Heart right ventricle (tissue), 16 donors: ENCODE measurements around the gene USP5. TPM values are rescaled to one million over a fixed set of nuclear protein-coding genes. Genes with fewer than 3 reads are reported as not detected.
A peak's percentile ranks its signal among the peaks of the same experiment; 100 is the strongest.

Experiments used
- ATAC-seq, 8 donors: fragments of 200-7000 bp; cut with Tn5 transposase; one replicate each; pipeline ENCODE4 v1.9.1; 2020; ENCODE audit warnings: mild to moderate bottlenecking in 8 of 8, moderate library complexity in 8 of 8, moderate number of reproducible peaks in 1 of 8
- DNase-seq, 2 donors: peaks; one replicate each; pipeline ENCODE4 v3.0.0-alpha.2; 2020
- H3K27ac ChIP-seq, 10 donors: fragments of 200-600 bp; sonication (generic) in 2 of 10; one replicate each; pipeline versions ENCODE4 v1.5.0 to v1.8.0; 2020 to 2022; ENCODE audit warnings: mild to moderate bottlenecking in 3 of 10
- H3K27me3 ChIP-seq, 7 donors: fragments of 200-600 bp; one replicate each; pipeline ENCODE4 v1.8.0; 2021 to 2022; ENCODE audit warnings: mild to moderate bottlenecking in 2 of 7
- H3K36me3 ChIP-seq, 9 donors: fragments of 200-600 bp; sonication (generic) in 1 of 9; one replicate each; pipeline versions ENCODE4 v1.5.0 to v1.8.0; 2020 to 2022; ENCODE audit warnings: mild to moderate bottlenecking in 2 of 9
- H3K4me1 ChIP-seq, 9 donors: fragments of 200-600 bp; sonication (generic) in 1 of 9; one replicate each; pipeline versions ENCODE4 v1.5.0 to v1.8.0; 2020 to 2022; ENCODE audit warnings: mild to moderate bottlenecking in 4 of 9
- H3K4me3 ChIP-seq, 10 donors: fragments of 200-600 bp; sonication (generic) in 2 of 10; one replicate each; pipeline versions ENCODE4 v1.5.0 to v1.8.0; 2020 to 2022; ENCODE audit warnings: mild to moderate bottlenecking in 7 of 10, moderate library complexity in 2 of 10
- H3K9me3 ChIP-seq, 11 donors: fragments of 200-600 bp in 10 of 11; sonication (generic) in 2 of 11; one replicate each; pipeline versions ENCODE4 v1.5.0 to v1.8.0; 2013 to 2022; ENCODE audit warnings: mild to moderate bottlenecking in 2 of 11, control low read depth in 1 of 11, moderate library complexity in 1 of 11
- WGBS, 2 donors: extraction: QIAGEN DNeasy Blood & Tissue Kit; methylation state at CpG; one replicate each; pipeline ENCODE4 v1.1.7; 2013; ENCODE audit warnings: inconsistent platforms in 1 of 2; 5-methylcytosine and 5-hydroxymethylcytosine counted together
- intact Hi-C, 10 donors: fragments of 100-400 bp; cut with DNase I; formaldehyde crosslinking; loops; one replicate each; pipeline versions ENCODE4 v1.11.1 to v1.14.2; 2022
- polyA plus RNA-seq, 2 donors: library from polyadenylated mRNA; stranded (reverse); fragments of 200-250 nt; gene quantifications; one replicate each; pipeline ENCODE4 v1.2.3, GENCODE V29; 2013
- total RNA-seq, 10 donors: library from RNA; stranded (reverse); fragmentation: NEBNext Ultra II Directional in 3 of 10; extraction: Animal tissue kit (Norgen Biotek cat#: 25700) in 3 of 10; gene quantifications; one replicate each; pipeline versions ENCODE4 v1.2.1 to v1.2.4, GENCODE V29; 2021 to 2023
- TF ChIP-seq, protein P1 (sequence below), 9 donors: fragments of 200-600 bp; sonication (generic) in 2 of 9; IDR thresholded peaks; one replicate each; pipeline versions ENCODE4 v1.5.0 to v1.8.0; 2021 to 2022; ENCODE audit warnings: antibody characterized with exemption in 9 of 9, mild to moderate bottlenecking in 5 of 9, moderate library complexity in 1 of 9
- donor health status: Arrhythmogenic right ventricular cardiomyopathy.
- donor health status: ischemic (EF 13 %, LVEDD 7.1; RV severe dilation, severe dysfunction).
- donor health status: healthy with polysubstance abuse.
- donor health status: DM: no; HTN: yes; CAD: no.
- donor health status: DM: no; HTN: no; CAD: no.
- donor health status: ischemic (EF 25% LVEDD 6.9; RV normal size, moderate dysfunction).
- donor health status: ischemic (EF 25% LVEDD 5.7; RV mildly dilated, moderate dysfunction).
- donor health status: healthy.
- donor health status: DM: yes; HTN: yes; CAD: no.
- donor health status: Ischemic cardiomyopathy.
- donor health status: ischemic (EF 35%, LVEDD 5.7; RV mildly dilated, moderate dysfunction).
- donor health status: nonischemic (EF 11% LVEDD 7.7; RV severe dilation, severe dysfunction).
- donor health status: DM: yes; HTN: yes; CAD: no.
- donor health status: PGD.
- donor health status: ischemic (EF 29% LVEDD 5.4; RV normal size, mild dysfunction).
- donor health status: nonischemic (EF 23%, LVEDD 6.1; RV moderate dilation, normal function).

USP5 gene
- total and polyA plus RNA-seq, 12 donors = 17.6 to 95.5 (median 73.0) TPM

DNA sequence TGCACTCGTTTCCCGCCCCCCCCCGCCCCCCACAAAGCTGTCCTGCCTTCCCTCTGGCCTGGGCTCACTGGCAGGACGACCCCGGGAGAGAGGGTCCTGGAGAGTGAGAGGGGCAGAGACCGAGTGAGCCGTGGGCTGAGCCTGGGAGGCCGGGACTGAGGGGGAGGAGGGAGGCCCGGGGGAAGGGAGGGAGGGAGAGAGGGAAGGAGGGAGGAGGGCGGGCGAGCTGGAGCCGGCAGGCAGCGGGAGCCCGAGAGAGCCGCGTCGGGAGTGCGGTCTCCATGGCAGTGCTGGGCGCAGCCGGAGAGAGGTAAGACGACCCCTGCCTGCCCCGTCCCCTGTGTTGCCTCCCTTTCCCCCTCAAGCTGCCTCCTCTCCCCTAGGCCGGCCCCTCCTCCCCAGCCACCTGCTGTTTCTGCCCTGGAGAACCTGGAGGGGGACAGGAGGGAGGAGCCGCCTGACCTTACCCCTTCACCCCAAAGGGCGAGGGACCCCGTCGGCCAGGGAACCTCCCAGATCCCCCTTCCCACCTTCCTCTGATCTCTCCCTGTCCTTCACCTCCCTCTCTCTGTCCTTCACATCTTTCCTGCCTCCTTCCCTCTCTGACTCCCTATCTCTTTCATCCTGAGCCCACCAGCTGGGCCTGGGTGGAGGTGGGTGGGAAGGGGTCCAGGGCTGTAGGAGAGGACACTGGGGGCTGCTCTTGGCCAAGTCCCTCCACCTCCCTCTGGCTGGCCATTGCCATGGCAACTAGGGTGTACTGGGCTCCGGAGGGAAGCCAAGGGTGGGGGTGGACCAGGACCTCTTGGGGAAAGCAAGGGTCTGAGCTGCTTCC is 30.1 kb upstream of the USP5 start, which contains the start of gene GPR162:
TSS of gene GPR162 (plus strand) at position 231 of the 835 bp plus-strand sequence. CDS start 2,078 bp downstream, outside the sequence.
- Histone ChIP-seq H3K4me3 (peak within 1 kb of the TSS; percentile 35 to 64 (median 58)), H3K27ac (peak within 1 kb of the TSS in 8 of 10 donors; percentile 45 to 82 (median 73)), H3K27me3 (peaks cover 0 to 26% (median 0%) of the 10 kb centered on the region in 7 donors), H3K4me1 (peaks cover 4 to 54% (median 26%) of the 10 kb centered on the region in 9 donors), H3K36me3 (peaks cover 0 to 14% (median 0%) of the 10 kb centered on the region in 9 donors), H3K9me3 (no peaks in the 10 kb centered on the region)
- WGBS, 2 donors = 0 to 2% methylated on average over 21 to 28 of the region's 28 CpGs
- TF ChIP-seq, protein P1, sequence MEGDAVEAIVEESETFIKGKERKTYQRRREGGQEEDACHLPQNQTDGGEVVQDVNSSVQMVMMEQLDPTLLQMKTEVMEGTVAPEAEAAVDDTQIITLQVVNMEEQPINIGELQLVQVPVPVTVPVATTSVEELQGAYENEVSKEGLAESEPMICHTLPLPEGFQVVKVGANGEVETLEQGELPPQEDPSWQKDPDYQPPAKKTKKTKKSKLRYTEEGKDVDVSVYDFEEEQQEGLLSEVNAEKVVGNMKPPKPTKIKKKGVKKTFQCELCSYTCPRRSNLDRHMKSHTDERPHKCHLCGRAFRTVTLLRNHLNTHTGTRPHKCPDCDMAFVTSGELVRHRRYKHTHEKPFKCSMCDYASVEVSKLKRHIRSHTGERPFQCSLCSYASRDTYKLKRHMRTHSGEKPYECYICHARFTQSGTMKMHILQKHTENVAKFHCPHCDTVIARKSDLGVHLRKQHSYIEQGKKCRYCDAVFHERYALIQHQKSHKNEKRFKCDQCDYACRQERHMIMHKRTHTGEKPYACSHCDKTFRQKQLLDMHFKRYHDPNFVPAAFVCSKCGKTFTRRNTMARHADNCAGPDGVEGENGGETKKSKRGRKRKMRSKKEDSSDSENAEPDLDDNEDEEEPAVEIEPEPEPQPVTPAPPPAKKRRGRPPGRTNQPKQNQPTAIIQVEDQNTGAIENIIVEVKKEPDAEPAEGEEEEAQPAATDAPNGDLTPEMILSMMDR (IDR thresholded peaks at IDR 0.05) = no peak
- peak; percentile 42 to 61 (median 59) for ATAC-seq
- peak; percentile 63 to 72 for DNase-seq
- intact Hi-C loops = loop anchor here in 6 of 10 donors (5.0 to 10.0 kb wide), 6 partner anchors 35 to 207 kb away; partner anchors contain the start of genes CD4 (in 2 of the 6) and MLF2 (in 2 of the 6)

DNA sequence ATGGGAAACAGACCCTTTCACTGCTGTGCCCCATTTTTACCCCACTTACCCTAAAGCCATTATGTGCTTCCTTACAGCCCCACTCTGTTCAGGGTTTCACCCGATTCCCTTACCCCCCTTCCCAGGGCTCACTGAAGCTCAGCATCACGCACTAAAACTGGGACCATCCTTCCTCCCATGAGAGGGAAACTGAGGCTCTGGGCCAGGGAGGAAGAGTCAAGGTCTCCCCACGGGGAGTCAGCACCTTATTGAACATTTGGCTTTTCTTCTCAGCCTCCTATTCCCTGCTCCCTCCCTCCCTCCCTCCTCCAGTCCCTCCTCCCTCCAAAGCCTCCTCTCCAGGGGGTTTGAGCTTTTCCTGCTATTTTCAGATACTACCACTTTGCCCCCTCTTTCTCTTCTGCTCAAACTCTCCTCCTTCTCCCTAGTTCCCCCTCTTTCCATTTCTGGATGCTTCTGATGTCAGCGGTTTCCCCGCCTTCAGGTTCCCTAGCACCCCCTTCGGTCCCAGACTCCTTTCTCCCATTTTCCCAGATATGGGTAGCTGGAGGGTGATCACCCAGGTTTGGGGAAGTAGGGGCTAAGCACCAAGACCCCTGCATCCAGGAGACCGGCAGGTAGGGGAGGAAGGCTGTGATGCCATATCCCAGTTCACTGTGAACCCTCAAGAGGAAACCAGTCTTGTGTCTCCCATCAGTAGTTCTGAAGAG is 29.4 kb upstream of the USP5 start:
- WGBS, 2 donors = 63 to 67% methylated on average over 7 of the region's 7 CpGs
- ATAC-seq (no peak), DNase-seq (no peak)
- intact Hi-C loops = loop anchor here in 6 of 10 donors (5.0 to 10.0 kb wide), 6 partner anchors 35 to 208 kb away; partner anchors contain the start of genes CD4 (in 2 of the 6) and MLF2 (in 2 of the 6)
- H3K27me3 ChIP-seq = peaks cover 0 to 32% (median 0%) of the 10 kb centered on the region in 7 donors
- H3K27ac ChIP-seq = peak overlapping the region in 1 of 10 donors; percentile 82
- H3K4me3 ChIP-seq = peak overlapping the region in 9 of 10 donors; percentile 35 to 64 (median 59)
- TF ChIP-seq, protein P1 (IDR thresholded peaks at IDR 0.05) = no peak
- peaks cover 11 to 61% (median 33%) of the 10 kb centered on the region in 9 donors for H3K4me1 ChIP-seq
- peaks cover 0 to 9% (median 0%) of the 10 kb centered on the region in 9 donors for H3K36me3 ChIP-seq
- H3K9me3 ChIP-seq = no peaks in the 10 kb centered on the region

DNA sequence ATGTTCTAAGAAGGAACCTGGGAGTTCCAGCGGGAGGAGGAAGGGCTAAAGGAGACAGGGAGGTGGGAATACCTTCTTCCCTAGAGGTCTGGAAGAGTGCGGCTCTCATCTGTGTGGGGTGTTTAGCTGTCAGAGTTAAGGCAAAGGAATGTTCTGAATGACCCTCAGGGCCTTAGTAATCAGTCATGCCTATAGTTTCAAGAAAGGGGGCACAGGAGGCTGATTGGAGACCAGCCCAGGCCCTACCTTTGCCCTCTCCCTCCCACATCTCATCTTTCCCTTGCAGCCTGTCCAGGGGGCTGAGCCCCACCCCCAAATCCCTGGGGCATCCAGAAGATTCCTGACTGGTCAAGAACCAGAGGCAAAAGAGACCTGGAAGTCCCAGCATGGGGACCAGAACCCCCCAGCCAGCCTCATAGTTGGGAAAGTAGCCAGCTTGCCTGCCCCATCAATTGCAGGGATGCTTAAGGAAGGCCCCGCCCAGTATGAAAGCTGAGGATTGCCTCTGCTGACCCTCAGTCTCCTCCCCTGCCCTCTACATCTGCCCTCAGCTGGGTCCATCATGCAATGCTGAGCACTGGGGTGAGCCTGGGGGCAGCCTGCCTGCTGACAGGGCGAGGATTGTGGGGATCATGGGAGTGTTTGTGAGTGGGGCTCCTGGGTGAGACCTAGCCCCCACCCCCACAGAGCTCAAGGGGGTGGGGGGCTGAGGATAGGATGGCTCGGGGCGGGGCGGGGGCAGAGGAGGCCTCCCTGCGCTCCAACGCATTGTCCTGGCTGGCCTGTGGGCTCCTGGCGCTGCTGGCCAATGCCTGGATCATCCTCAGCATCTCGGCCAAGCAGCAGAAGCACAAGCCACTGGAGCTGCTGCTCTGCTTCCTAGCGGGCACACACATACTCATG is 28.5 kb upstream of the USP5 start:
- Histone ChIP-seq H3K36me3 (peaks cover 0 to 2% (median 0%) of the 10 kb centered on the region in 9 donors), H3K4me1 (peaks cover 11 to 65% (median 36%) of the 10 kb centered on the region in 9 donors), H3K27ac (no peak overlapping the region), H3K27me3 (peaks cover 0 to 38% (median 0%) of the 10 kb centered on the region in 7 donors), H3K4me3 (no peak overlapping the region), H3K9me3 (no peaks in the 10 kb centered on the region)
- intact Hi-C loops = loop anchor here in 7 of 10 donors (2.0 to 10.0 kb wide), 8 partner anchors 36 to 209 kb away; partner anchors contain the start of genes MLF2 (in 3 of the 7) and CD4 (in 2 of the 7)
- WGBS, 2 donors = 69 to 81% methylated on average over 7 to 12 of the region's 12 CpGs
- no peak for ATAC-seq
- no peak for DNase-seq
- TF ChIP-seq, protein P1 (IDR thresholded peaks at IDR 0.05) = no peak
